ENCODE results near the gene NASP.

Gene NASP

GRCh38 chr1:45583666-45584350 lies at the start of gene NASP:
Gene NASP, plus strand, starts transcription at chr1:45584041. Its CDS starts 106 bp downstream, at chr1:45584147.
- peak; percentile 89 for DNase-seq (ENCODE audit: low read depth)

DNA sequence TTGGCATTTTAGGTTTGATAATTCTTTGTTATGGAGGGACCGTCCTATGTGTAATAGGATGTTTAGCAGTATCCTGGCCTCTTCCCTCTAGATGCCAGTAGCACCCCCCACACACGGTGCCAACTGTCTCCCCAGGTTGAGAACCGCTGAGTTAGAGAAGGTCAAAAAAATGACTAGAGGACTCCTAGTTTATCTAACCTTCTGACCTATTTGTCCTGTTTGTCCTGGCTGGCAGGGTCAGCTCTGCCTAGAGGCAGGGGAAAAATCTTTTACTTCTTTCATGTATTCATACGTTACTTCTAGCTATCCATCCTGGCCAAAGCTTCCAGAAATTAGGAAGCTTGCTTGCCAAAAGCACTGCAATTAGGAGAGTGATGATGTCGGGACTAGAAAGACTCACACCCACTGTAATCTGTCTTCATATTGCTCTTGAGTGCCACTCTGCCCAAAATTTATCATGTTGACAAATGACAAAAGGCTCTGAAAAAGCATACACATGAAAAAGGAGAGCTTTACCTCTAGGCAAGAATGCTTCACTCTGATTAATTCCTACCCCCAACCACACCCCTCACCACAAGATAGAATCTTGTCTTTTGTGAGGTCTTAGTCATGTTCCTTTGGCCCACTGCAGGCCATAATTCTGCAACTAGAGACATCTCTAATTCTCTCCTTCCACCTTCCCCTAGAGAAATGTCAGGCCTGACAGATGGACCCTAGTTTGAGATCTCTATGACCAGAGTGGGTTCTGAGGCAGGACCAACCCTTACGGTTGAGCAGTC lies 47.7 kb upstream of the NASP start:
- DNase-seq (ENCODE audit: low read depth) = no peak

DNA sequence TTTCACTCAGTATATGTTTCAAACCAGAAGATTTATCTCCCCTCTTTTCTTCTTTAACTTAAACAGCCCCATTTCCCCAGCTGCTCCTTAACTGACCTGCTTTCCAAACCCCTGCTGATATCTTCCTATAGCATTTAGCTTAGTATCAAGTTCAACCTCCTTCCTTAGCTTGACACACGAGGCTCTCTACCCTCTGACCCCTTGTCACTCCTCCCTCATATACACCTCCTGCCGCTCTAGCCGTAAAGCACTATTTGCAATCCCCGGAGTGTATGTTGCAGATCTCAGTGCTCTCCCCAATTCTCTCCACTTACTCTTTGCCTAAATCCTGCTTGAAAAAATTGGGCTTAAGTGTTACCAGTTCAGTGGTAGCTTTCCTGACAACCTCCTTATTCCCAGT lies 47.0 kb upstream of the NASP start:
- DNase-seq (ENCODE audit: low read depth) = no peak

- DNase-seq (ENCODE audit: low read depth) = no peak
Measured at GRCh38 chr1:45541193-45541592, 42.6 kb upstream of the NASP start.

GRCh38 chr1:45542591-45542990 lies 41.2 kb upstream of the NASP start:
- DNase-seq (ENCODE audit: low read depth) = no peak

GRCh38 chr1:45543581-45544417 lies 40.0 kb upstream of the NASP start:
- peak; percentile 33 for DNase-seq (ENCODE audit: low read depth)

DNA sequence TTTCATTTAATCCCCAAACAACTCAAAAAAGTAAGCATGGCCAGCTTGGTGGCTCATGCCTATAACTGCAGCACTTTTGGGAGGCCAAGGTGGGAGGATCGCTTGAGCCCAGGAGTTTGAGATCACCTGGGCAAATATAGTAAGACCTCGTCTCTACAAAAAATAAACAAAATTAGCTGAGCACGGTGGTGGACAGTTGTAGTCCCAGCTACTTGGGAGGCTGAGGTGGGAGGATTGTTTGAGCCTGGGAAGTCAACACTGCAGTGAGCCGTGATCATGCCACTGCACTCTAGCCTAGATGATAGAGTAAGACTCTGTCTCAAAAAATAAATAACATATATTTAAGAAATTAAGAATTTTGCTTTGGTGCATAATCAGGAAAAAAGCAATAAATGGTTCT lies 39.3 kb upstream of the NASP start:
- DNase-seq (ENCODE audit: low read depth) = no peak

- no peak for DNase-seq (ENCODE audit: low read depth)
Measured at GRCh38 chr1:45545019-45545493, 38.8 kb upstream of the NASP start.

GRCh38 chr1:45545553-45546310 lies 38.1 kb upstream of the NASP start:
- DNase-seq (ENCODE audit: low read depth) = no peak

- DNase-seq (ENCODE audit: low read depth) = peak; percentile 73
Measured at GRCh38 chr1:45550401-45551351, 33.2 kb upstream of the NASP start, which contains the start of gene AKR1A1. Gene AKR1A1, plus strand, starts transcription at chr1:45550826. Its CDS starts 10,969 bp downstream, at chr1:45561795.

DNA sequence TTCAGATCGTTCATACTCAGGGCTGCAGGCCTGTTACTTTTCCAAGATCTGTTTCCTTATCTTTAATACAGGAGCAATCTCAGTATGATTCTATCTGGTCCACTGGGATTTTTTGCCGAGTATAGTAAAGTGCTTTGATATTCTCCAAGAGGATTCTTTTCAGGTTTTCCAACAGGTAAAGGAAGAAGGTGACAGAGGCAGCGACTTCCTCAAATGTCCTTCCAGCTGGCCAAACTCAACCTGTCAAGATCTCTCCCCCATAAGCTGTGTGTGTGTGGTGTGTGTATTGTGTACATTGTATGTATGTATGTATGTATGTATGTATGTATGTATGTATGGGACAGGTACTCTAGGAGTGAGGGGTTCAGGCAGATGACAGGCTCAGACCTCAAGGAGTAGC lies 32.2 kb upstream of the NASP start:
- DNase-seq (ENCODE audit: low read depth) = no peak

DNA sequence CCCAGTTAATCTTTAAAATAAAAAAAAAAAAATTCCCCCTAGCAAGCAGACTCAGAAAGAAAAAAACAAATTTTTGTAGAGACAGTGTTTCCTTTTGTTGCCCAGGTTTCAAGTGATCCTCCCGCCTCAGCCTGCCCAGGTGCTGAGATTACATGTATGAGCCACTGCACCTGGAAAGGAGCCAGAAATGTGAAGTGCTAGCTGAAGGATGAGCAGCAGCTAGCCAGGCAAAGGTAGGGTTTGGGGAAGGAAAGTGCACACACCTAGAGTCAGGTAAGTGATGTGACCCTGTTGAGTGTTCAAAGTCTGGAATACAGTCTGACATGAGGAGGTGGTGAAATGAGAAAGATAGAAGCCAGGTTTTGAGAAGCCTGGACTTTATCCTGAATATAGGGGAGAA lies 31.5 kb upstream of the NASP start:
- no peak for DNase-seq (ENCODE audit: low read depth)

DNA sequence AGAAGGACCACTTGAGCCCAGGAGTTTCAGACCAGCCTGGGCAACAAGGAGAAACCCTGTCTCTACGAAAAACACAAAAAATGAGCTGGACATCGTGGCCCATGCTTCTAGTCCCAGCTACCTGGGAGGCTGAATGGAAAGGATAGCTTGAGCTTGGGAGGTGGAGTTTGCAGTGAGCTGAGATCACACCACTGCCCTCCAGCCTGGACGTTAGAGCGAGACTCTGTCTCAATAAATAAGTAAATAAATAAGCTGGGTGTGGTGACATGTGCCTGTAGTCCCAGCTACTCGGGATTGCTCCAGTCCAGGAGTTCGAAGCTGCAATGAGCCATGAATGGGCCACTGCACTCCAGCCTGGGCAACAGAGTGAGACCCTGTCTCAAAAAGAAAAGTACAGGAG lies 29.6 kb upstream of the NASP start:
- no peak for DNase-seq (ENCODE audit: low read depth)

DNA sequence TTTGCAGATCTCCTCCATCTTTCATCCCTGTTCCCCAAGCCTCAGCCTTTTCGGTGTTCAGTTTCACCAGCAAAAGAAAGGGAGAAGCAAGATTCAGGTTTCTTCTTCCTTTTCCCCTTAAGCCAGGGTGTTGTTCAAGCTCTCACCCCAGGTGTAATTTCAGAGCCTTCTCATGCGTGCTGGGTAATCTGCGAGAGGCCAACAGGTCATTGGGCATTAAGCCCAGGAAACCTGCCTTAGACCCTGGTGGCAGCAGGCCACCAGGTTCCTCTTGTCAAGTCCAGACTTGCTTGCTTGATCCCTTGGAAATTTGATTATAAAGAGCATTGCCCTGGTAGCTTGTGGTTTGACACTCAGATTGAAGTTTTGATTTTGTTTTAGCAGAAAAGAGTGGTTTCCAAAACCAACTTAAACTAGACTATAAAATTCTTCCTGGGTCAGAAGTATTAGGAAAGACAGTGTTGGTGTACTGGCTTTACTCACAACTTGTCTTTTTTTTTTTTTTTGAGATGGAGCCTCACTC lies 26.4 kb upstream of the NASP start:
- DNase-seq (ENCODE audit: low read depth) = no peak

GRCh38 chr1:45563843-45564242 lies 20.0 kb upstream of the NASP start:
- DNase-seq (ENCODE audit: low read depth) = no peak

DNA sequence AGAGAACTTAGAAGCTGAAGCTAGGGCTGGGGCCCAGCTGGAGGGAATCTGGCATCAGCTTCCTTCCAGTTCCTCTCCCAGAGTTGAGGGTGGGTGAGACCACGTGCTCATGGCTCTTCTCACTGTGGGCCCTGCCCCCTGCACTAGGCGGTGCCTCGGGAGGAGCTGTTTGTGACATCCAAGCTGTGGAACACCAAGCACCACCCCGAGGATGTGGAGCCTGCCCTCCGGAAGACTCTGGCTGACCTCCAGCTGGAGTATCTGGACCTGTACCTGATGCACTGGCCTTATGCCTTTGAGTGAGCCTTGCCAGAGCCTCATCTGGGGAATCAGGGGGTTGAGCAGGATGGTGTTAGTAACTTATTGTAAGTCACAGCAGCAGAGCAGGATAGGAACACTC lies 17.1 kb upstream of the NASP start:
- DNase-seq (ENCODE audit: low read depth) = no peak

- no peak for DNase-seq (ENCODE audit: low read depth)
Measured at GRCh38 chr1:45567911-45568310, 15.9 kb upstream of the NASP start.

GRCh38 chr1:45568421-45568820 lies 15.4 kb upstream of the NASP start:
- DNase-seq (ENCODE audit: low read depth) = no peak

GRCh38 chr1:45569571-45569961 lies 14.3 kb upstream of the NASP start:
- DNase-seq (ENCODE audit: low read depth) = no peak

- peak; percentile 35 for DNase-seq (ENCODE audit: low read depth)
Measured at GRCh38 chr1:45569962-45570581, 13.8 kb upstream of the NASP start.
